Osteocyte (in vitro differentiated cells): ENCODE data around the gene NUFIP2. TPM values are rescaled to one million over a fixed set of nuclear protein-coding genes. Genes with fewer than 3 reads are reported as not detected.
"Not testable (repeated sequence)": the region's sequence is repeated elsewhere in the genome, so short reads cannot be mapped to it uniquely, and the experiment has no call there.

Experiments used
- DNase-seq: peaks from one replicate; pipeline ENCODE4 v3.0.0; 2021; ENCODE audit warnings: mixed read lengths; ENCODE audit not compliant: unreplicated experiment; ENCODE audit errors: extremely low spot score
- H3K27ac Mint-ChIP-seq: one replicate; pipeline ENCODE4 v1.8.0; 2021; ENCODE audit warnings: mild to moderate bottlenecking, mixed read lengths; ENCODE audit not compliant: unreplicated experiment
- H3K27me3 Mint-ChIP-seq: one replicate; pipeline ENCODE4 v1.8.0; 2021; ENCODE audit warnings: mixed read lengths; ENCODE audit not compliant: unreplicated experiment
- H3K36me3 Mint-ChIP-seq: one replicate; pipeline ENCODE4 v1.8.0; 2021; ENCODE audit warnings: mixed read lengths; ENCODE audit not compliant: unreplicated experiment
- H3K4me1 Mint-ChIP-seq: one replicate; pipeline ENCODE4 v1.8.0; 2021; ENCODE audit warnings: mixed read lengths; ENCODE audit not compliant: unreplicated experiment
- H3K4me3 Mint-ChIP-seq: one replicate; pipeline ENCODE4 v1.8.0; 2021; ENCODE audit warnings: mild to moderate bottlenecking, moderate library complexity, mixed read lengths; ENCODE audit not compliant: unreplicated experiment
- H3K9me3 Mint-ChIP-seq: one replicate; pipeline ENCODE4 v1.8.0; 2021; ENCODE audit warnings: mixed read lengths; ENCODE audit not compliant: unreplicated experiment
- total RNA-seq: library from RNA; stranded (reverse); gene quantifications from 2 replicates; pipeline ENCODE4 v1.2.1, GENCODE V29; 2021
- TF ChIP-seq, protein P1 (sequence below): fragments of 200-600 bp; sonication (generic); IDR thresholded peaks from 2 replicates; pipeline ENCODE4 v1.5.0; 2021; ENCODE audit warnings: antibody characterized with exemption, mild to moderate bottlenecking, moderate library complexity

Gene NUFIP2
- total RNA-seq, 1 donor from 2014 or later: 46.8 TPM

DNA sequence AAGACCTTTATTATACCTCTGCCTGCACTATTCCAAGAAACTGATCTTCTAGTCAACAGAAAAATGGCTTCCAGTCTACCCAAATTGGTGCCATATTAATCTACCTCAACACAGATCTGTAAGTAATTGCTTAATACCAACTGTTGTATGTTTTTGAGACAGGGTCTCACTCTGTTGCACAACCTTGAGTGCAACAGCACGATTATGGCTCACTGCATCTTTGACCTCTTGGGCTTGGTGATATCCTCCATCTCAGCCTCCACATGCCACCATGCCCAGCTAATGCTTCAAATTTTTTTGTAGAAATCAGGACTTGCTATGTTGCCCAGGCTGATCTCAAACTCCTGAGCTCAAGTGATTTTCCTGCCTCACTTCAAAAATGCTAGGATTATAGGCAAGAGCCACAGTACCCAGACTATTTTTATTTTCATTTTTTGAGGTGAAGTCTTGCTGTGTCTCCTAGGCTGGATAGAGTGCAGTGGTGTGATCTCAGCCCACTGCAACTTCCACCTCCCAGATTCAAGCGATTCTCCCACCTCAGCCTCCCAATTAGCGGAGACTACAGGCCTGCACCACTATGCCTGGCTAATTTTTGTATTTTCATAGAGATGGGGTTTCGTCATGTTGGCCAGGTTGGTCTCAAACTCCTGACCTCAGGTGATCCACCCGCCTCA, 14.4 kb downstream of the NUFIP2 start:
- Mint-ChIP-seq H3K36me3 (peaks cover 42% of the 10 kb centered on the region), H3K27ac (no peak overlapping the region), H3K9me3 (no peaks in the 10 kb centered on the region), H3K4me3 (no peak overlapping the region), H3K4me1 (peaks cover 32% of the 10 kb centered on the region), H3K27me3 (no peaks in the 10 kb centered on the region)
- TF ChIP-seq, protein P1, sequence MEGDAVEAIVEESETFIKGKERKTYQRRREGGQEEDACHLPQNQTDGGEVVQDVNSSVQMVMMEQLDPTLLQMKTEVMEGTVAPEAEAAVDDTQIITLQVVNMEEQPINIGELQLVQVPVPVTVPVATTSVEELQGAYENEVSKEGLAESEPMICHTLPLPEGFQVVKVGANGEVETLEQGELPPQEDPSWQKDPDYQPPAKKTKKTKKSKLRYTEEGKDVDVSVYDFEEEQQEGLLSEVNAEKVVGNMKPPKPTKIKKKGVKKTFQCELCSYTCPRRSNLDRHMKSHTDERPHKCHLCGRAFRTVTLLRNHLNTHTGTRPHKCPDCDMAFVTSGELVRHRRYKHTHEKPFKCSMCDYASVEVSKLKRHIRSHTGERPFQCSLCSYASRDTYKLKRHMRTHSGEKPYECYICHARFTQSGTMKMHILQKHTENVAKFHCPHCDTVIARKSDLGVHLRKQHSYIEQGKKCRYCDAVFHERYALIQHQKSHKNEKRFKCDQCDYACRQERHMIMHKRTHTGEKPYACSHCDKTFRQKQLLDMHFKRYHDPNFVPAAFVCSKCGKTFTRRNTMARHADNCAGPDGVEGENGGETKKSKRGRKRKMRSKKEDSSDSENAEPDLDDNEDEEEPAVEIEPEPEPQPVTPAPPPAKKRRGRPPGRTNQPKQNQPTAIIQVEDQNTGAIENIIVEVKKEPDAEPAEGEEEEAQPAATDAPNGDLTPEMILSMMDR: no peak
- no peak for DNase-seq

DNA sequence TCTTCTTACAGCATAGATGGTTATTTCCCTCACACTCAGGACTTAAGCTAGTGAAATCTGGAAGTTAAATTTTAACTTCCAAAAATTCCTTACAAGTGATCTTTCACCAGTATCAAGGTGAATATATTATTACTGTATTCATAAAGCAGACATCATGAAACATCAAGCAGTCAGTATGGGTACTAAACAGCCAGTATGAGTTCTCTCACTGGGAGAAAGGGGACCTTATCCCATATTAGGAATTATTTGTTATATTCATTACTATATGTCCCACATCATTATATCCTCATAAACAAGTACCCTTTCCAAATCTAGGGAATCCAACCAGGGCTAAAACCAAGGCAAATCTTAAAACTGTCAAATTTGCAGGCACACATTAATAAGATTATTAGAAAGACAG, 15.3 kb downstream of the NUFIP2 start:
- Mint-ChIP-seq H3K4me1 (peaks cover 30% of the 10 kb centered on the region), H3K9me3 (no peaks in the 10 kb centered on the region), H3K27me3 (no peaks in the 10 kb centered on the region), H3K4me3 (no peak overlapping the region), H3K27ac (no peak overlapping the region), H3K36me3 (peaks cover 47% of the 10 kb centered on the region)
- DNase-seq: no peak
- TF ChIP-seq, protein P1: no peak

DNA sequence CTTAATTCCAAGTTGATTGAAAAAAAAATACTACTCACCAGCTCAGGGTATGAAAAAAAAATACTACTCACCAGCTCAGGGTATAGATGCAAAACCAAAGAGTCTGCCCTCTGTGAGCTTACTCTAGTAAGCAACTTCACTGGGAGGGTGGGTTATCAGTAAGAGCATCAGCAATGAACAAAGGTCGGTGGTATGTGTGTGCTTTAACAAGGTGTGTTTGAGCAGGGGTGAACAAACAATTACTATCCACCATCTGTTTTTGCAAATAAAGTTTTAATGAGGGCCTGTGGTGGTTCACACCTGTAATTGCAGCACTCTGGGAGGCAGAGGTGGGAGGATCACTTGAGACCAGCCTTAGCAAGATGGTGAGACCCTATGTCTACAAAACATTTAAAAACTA, 20.0 kb downstream of the NUFIP2 start:
- no peaks in the 10 kb centered on the region for H3K9me3 Mint-ChIP-seq
- H3K36me3 Mint-ChIP-seq: peaks cover 34% of the 10 kb centered on the region
- H3K27ac Mint-ChIP-seq: no peak overlapping the region
- H3K27me3 Mint-ChIP-seq: no peaks in the 10 kb centered on the region
- H3K4me1 Mint-ChIP-seq: peaks cover 14% of the 10 kb centered on the region
- H3K4me3 Mint-ChIP-seq: no peak overlapping the region
- DNase-seq: no peak
- TF ChIP-seq, protein P1: no peak

DNA sequence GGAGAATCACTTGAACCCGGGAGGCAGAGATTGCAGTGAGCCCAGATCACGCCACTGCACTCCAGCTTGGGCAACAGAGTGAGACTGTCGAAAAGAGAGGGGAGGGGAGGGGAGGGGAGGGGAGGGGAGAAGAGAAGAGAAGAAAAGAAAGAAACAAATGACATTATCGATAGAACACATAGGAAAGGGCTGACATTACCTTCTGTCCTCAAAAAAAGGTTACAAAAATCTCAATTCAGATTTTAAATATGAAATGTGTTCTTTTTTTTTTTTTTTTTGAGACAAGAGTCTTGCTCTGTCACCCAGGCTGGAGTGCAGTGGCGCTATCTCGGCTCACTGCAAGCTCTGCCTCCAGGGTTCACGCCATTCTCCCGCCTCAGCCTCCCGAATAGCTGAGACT, 22.0 kb downstream of the NUFIP2 start:
- not testable (repeated sequence) for H3K4me3 Mint-ChIP-seq, DNase-seq, H3K27me3 Mint-ChIP-seq, H3K9me3 Mint-ChIP-seq, H3K27ac Mint-ChIP-seq
- Mint-ChIP-seq H3K36me3 (peaks cover 33% of the 10 kb centered on the region), H3K4me1 (peaks cover 12% of the 10 kb centered on the region)

DNA sequence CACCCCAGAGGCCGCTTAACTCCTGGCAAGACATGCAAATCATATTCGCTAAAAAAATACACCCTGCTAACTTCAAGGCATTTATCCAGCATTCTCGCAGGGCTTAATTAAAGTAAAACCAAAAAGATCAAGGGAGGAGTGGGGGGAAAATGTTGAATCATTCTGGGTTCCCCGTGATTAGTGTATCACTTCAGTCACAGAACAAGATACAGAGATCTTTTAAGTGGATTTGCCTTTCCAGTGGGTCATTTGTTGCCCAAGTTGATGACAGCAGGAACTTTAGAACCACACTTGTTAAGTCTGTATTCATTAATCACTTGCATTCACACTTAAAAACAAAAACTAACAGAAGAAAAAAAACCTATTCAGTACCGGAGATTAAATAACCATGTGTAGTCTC, 30.0 kb downstream of the NUFIP2 start:
- no peaks in the 10 kb centered on the region for H3K4me1 Mint-ChIP-seq
- peaks cover 40% of the 10 kb centered on the region for H3K36me3 Mint-ChIP-seq
- TF ChIP-seq, protein P1: no peak
- H3K4me3 Mint-ChIP-seq: no peak overlapping the region
- H3K9me3 Mint-ChIP-seq: no peaks in the 10 kb centered on the region
- DNase-seq: no peak
- H3K27me3 Mint-ChIP-seq: no peaks in the 10 kb centered on the region
- H3K27ac Mint-ChIP-seq: no peak overlapping the region
